Fibroblast of villous mesenchyme (primary cell): ENCODE data around the gene EFTUD2. TPM values are rescaled to one million over a fixed set of nuclear protein-coding genes. Genes with fewer than 3 reads are reported as not detected.

Experiments
- DNase-seq: peaks from one replicate; pipeline ENCODE4 v3.0.0-alpha.2; 2010; ENCODE audit warnings: low read depth
- H3K4me3 ChIP-seq: 2 replicates; pipeline ENCODE4 v1.5.1; 2011; ENCODE audit warnings: low read depth, mild to moderate bottlenecking, low read length
- total RNA-seq: library from RNA; depleted of rRNA; stranded (reverse); fragments of >200 nt; gene quantifications from 2 replicates; pipeline ENCODE4 v1.2.3, GENCODE V29; 2012
- TF ChIP-seq, protein P1 (sequence below): IDR thresholded peaks from 2 replicates; pipeline ENCODE4 v1.5.1; 2012; ENCODE audit warnings: low read depth, mild to moderate bottlenecking, low read length; ENCODE audit not compliant: insufficient read depth

The EFTUD2 gene
- total RNA-seq, 1 donor = 75.6 TPM

DNA sequence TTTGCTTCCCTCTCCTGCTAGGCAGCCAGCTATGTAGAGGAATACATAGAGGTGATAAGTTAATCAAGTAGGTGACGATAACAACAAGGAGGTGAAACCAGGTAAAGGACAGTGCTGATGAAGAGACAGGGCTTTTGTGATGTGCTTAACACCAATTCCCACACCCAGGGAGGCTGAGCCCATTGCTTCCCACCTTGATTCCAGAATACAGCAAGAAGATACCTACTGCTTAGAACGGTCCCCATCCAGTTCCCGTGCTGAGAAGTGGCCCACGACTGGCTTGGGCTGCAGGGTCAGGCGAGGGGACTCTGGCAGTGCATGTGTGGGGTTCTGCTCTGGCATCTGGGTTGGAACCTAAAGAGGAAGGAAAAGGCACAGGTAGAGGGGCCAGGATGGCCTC, 32.1 kb upstream of the EFTUD2 start:
- TF ChIP-seq, protein P1, sequence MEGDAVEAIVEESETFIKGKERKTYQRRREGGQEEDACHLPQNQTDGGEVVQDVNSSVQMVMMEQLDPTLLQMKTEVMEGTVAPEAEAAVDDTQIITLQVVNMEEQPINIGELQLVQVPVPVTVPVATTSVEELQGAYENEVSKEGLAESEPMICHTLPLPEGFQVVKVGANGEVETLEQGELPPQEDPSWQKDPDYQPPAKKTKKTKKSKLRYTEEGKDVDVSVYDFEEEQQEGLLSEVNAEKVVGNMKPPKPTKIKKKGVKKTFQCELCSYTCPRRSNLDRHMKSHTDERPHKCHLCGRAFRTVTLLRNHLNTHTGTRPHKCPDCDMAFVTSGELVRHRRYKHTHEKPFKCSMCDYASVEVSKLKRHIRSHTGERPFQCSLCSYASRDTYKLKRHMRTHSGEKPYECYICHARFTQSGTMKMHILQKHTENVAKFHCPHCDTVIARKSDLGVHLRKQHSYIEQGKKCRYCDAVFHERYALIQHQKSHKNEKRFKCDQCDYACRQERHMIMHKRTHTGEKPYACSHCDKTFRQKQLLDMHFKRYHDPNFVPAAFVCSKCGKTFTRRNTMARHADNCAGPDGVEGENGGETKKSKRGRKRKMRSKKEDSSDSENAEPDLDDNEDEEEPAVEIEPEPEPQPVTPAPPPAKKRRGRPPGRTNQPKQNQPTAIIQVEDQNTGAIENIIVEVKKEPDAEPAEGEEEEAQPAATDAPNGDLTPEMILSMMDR = no peak
- no peak overlapping the region for H3K4me3 ChIP-seq
- no peak for DNase-seq

DNA sequence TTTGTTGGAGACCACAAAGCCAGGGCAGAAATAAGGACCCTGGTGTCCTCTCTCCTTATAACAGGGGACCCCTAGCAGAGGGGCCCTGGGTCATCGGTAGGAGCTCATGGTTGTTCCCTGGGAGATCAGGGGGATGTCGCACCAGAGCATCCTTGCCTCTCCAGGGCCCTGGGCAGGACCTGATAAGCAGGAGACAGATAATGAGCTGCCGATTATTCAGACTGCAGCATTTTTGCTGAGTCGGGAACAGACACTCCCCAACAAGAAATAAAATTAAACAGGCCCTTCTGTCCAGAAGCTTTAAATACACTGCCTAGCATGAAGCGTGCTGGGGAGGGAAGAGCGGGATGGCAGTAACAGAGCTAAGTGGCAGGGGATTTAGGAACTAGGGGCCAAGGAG, 31.4 kb upstream of the EFTUD2 start:
- TF ChIP-seq, protein P1 = no peak
- H3K4me3 ChIP-seq = no peak overlapping the region
- no peak for DNase-seq

GRCh38 chr17:44928950-44929720, 29.9 kb upstream of the EFTUD2 start:
- TF ChIP-seq, protein P1 = no peak
- H3K4me3 ChIP-seq = no peak overlapping the region
- DNase-seq = no peak

GRCh38 chr17:44928136-44928535, 28.9 kb upstream of the EFTUD2 start:
- TF ChIP-seq, protein P1 = no peak
- H3K4me3 ChIP-seq = no peak overlapping the region
- no peak for DNase-seq

DNA sequence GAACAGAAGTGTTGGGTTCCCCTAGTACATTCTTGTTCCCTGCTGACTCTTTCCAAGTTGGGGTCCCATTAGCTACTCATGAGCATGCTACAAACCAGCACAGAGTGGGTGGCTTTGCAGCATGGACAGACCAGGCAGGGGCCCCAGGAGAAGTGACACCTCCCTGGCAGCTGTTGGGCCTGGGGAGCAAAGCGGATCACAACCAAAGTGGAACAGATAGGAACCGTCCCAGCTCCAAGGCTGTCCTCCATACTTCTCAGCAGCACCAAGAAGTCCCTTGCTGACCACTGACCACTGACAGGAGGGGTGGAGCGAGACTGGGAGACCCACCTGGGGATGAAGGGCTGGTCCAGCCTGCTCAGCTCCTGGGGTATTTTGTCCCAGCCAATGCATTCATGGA, 28.5 kb upstream of the EFTUD2 start:
- DNase-seq = no peak
- no peak overlapping the region for H3K4me3 ChIP-seq
- TF ChIP-seq, protein P1 = no peak

GRCh38 chr17:44926821-44927525, 27.7 kb upstream of the EFTUD2 start:
- no peak overlapping the region for H3K4me3 ChIP-seq
- TF ChIP-seq, protein P1 = no peak
- DNase-seq = no peak
